Neural progenitor cell (in vitro differentiated cells): ENCODE measurements around the gene OR1C1. TPM values are rescaled to one million over a fixed set of nuclear protein-coding genes. Genes with fewer than 3 reads are reported as not detected.

Experiments used
- DNase-seq: peaks from one replicate; pipeline ENCODE4 v3.0.0-alpha.2; 2016; ENCODE audit warnings: low spot score
- H2AFZ ChIP-seq: fragments of 200-600 bp; sonication (generic); replicated peaks from 2 replicates; pipeline ENCODE4 v1.6.1; 2016; ENCODE audit warnings: antibody characterized with exemption
- H3F3A ChIP-seq: fragments of 200-600 bp; sonication (generic); 2 replicates; pipeline ENCODE4 v1.6.1; 2016; ENCODE audit warnings: antibody characterized with exemption, low read depth
- H3K27ac ChIP-seq: fragments of 200-600 bp; sonication (generic); 2 replicates; pipeline ENCODE4 v1.5.1; 2016; ENCODE audit warnings: mild to moderate bottlenecking
- H3K27me3 ChIP-seq: fragments of 200-600 bp; sonication (generic); 2 replicates; pipeline ENCODE4 v1.6.1; 2016; ENCODE audit warnings: mild to moderate bottlenecking, moderate library complexity
- H3K36me3 ChIP-seq: fragments of 200-600 bp; sonication (generic); 2 replicates; pipeline ENCODE4 v1.5.1; 2016
- H3K4me1 ChIP-seq: fragments of 200-600 bp; sonication (generic); 2 replicates; pipeline ENCODE4 v1.6.1; 2016; ENCODE audit warnings: mixed run types
- H3K4me2 ChIP-seq: fragments of 200-600 bp; sonication (generic); 2 replicates; pipeline ENCODE4 v1.6.1; 2016
- H3K4me3 ChIP-seq: fragments of 200-600 bp; sonication (generic); 2 replicates; pipeline ENCODE4 v1.5.1; 2016
- H3K79me2 ChIP-seq: fragments of 200-600 bp; sonication (generic); 2 replicates; pipeline ENCODE4 v1.6.1; 2016; ENCODE audit warnings: low read depth
- H3K9ac ChIP-seq: fragments of 200-600 bp; sonication (generic); 2 replicates; pipeline ENCODE4 v1.6.1; 2016
- H3K9me3 ChIP-seq: fragments of 200-600 bp; sonication (generic); 2 replicates; pipeline ENCODE4 v1.5.1; 2016; ENCODE audit warnings: low read depth
- H4K20me1 ChIP-seq: fragments of 200-600 bp; sonication (generic); 2 replicates; pipeline ENCODE4 v1.6.1; 2016; ENCODE audit warnings: low read depth
- H3K27ac Mint-ChIP-seq: 3 replicates; pipeline ENCODE4 v1.8.0; 2021; ENCODE audit warnings: mixed read lengths
- H3K27me3 Mint-ChIP-seq: 2 replicates; pipeline ENCODE4 v1.8.0; 2022; ENCODE audit warnings: low read depth, mild to moderate bottlenecking, inconsistent platforms, moderate library complexity, mixed read lengths; ENCODE audit not compliant: insufficient read depth
- H3K36me3 Mint-ChIP-seq: 3 replicates; pipeline ENCODE4 v1.8.0; 2021; ENCODE audit warnings: mixed read lengths
- H3K4me1 Mint-ChIP-seq: 3 replicates; pipeline ENCODE4 v1.8.0; 2021; ENCODE audit warnings: mixed read lengths
- H3K4me3 Mint-ChIP-seq: 3 replicates; pipeline ENCODE4 v1.8.0; 2021; ENCODE audit warnings: mild to moderate bottlenecking, moderate library complexity, mixed read lengths
- H3K9me3 Mint-ChIP-seq: 3 replicates; pipeline ENCODE4 v1.8.0; 2020; ENCODE audit warnings: mixed read lengths
- CTCF ChIP-seq: fragments of 200-600 bp; sonication (generic); IDR thresholded peaks from 2 replicates; pipeline ENCODE4 v1.5.1; 2017; ENCODE audit warnings: antibody characterized with exemption, mild to moderate bottlenecking
- EZH2 ChIP-seq: fragments of 200-600 bp; sonication (generic); IDR thresholded peaks from 2 replicates; pipeline ENCODE4 v1.6.1; 2017; ENCODE audit warnings: antibody characterized with exemption, mild to moderate bottlenecking, moderate library complexity
- EZH2phosphoT487 ChIP-seq: fragments of 200-600 bp; sonication (generic); IDR thresholded peaks from 2 replicates; pipeline ENCODE4 v1.6.1; 2017; ENCODE audit warnings: antibody characterized with exemption
- total RNA-seq: library from RNA; depleted of rRNA; stranded (reverse); fragments of >200 nt; gene quantifications from 2 replicates; pipeline ENCODE4 v1.2.3, GENCODE V29; 2015; ENCODE audit warnings: low replicate concordance

Gene OR1C1
- total RNA-seq, 1 donor from 2014 or later, result not detected

DNA sequence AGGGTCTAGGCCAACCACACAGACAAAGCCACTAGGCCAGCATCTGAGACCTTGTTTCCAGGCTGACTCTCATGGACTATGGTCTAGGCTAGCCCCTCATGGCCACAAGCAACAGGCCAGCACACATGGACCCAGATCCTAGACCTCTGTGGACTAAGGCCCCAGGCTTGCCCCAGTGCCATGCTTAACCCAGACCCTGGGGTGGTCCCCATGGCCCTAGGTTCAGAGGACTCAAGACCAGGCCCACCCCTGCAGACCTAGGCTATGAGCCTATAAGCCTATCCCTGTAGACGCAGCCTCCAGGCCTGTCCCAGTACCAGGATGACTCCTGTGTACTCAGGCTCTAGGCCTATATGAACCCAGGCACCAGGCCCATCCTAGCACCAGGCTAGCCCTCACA is 10.5 kb downstream of the OR1C1 start:
- peaks cover 15% of the 10 kb centered on the region for H3K9me3 Mint-ChIP-seq
- H3K27me3 Mint-ChIP-seq, result no peaks in the 10 kb centered on the region
- Histone ChIP-seq H3K36me3 (no peaks in the 10 kb centered on the region), H3K27me3 (no peaks in the 10 kb centered on the region), H3F3A (no peaks in the 10 kb centered on the region), H3K4me1 (no peaks in the 10 kb centered on the region), H3K9me3 (peaks cover 10% of the 10 kb centered on the region), H3K4me2 (no peak overlapping the region), H3K79me2 (no peaks in the 10 kb centered on the region), H3K27ac (no peak overlapping the region), H3K9ac (no peak overlapping the region), H3K4me3 (no peak overlapping the region), H2AFZ (no peak overlapping the region), H4K20me1 (no peaks in the 10 kb centered on the region)
- H3K27ac Mint-ChIP-seq, result no peak overlapping the region
- H3K36me3 Mint-ChIP-seq, result no peaks in the 10 kb centered on the region
- H3K4me1 Mint-ChIP-seq, result no peaks in the 10 kb centered on the region
- H3K4me3 Mint-ChIP-seq, result no peak overlapping the region
- TF ChIP-seq CTCF, result no peak
- TF ChIP-seq EZH2, result no peak
- TF ChIP-seq EZH2phosphoT487, result no peak
- DNase-seq, result no peak

DNA sequence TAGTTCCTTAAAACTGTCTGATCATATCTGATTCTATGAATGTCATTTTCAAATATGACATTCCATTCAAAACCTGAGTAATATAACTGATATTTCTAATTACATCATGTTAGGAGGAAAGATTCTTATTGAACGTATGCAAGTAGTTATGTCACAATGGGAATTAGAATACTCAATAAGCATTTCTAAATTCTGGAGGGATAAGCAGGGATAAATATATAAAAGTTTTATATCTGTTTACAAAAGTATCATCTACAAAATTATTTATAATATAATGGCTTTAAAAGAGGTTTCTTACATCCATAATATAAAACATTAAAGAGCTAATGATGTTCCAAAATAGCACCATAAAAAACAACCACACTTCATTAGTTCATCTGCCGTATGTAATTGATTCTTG is 12.3 kb downstream of the OR1C1 start, which contains the start of gene OR14A2:
TSS of gene OR14A2 (minus strand) at position 101 of the 400 bp plus-strand sequence.
- peaks cover 15% of the 10 kb centered on the region for H3K9me3 Mint-ChIP-seq
- Histone ChIP-seq H3K9ac (no peak within 1 kb of the TSS), H3K4me2 (no peak within 1 kb of the TSS), H3K79me2 (no peaks in the 10 kb centered on the region), H3F3A (no peaks in the 10 kb centered on the region), H3K27me3 (no peaks in the 10 kb centered on the region), H3K4me3 (no peak within 1 kb of the TSS), H4K20me1 (no peaks in the 10 kb centered on the region), H3K27ac (no peak within 1 kb of the TSS), H3K4me1 (no peaks in the 10 kb centered on the region), H3K36me3 (no peaks in the 10 kb centered on the region), H2AFZ (no peak within 1 kb of the TSS), H3K9me3 (peaks cover 24% of the 10 kb centered on the region)
- no peaks in the 10 kb centered on the region for H3K4me1 Mint-ChIP-seq
- no peak within 1 kb of the TSS for H3K27ac Mint-ChIP-seq
- H3K4me3 Mint-ChIP-seq, result no peak within 1 kb of the TSS
- no peak for DNase-seq
- no peaks in the 10 kb centered on the region for H3K36me3 Mint-ChIP-seq
- H3K27me3 Mint-ChIP-seq, result no peaks in the 10 kb centered on the region
- TF ChIP-seq EZH2 (no peak), EZH2phosphoT487 (no peak), CTCF (no peak)

- no peaks in the 10 kb centered on the region for H3K36me3 ChIP-seq
- no peak overlapping the region for H3K27ac ChIP-seq
- no peak overlapping the region for H3K4me3 Mint-ChIP-seq
- H3K27me3 Mint-ChIP-seq, result no peaks in the 10 kb centered on the region
- peaks cover 15% of the 10 kb centered on the region for H3K9me3 Mint-ChIP-seq
- H3K4me2 ChIP-seq, result no peak overlapping the region
- no peaks in the 10 kb centered on the region for H3K27me3 ChIP-seq
- H4K20me1 ChIP-seq, result no peaks in the 10 kb centered on the region
- H3K4me3 ChIP-seq, result no peak overlapping the region
- H3F3A ChIP-seq, result no peaks in the 10 kb centered on the region
- no peaks in the 10 kb centered on the region for H3K4me1 Mint-ChIP-seq
- no peak for DNase-seq
- no peaks in the 10 kb centered on the region for H3K4me1 ChIP-seq
- H3K9ac ChIP-seq, result no peak overlapping the region
- no peaks in the 10 kb centered on the region for H3K36me3 Mint-ChIP-seq
- H3K79me2 ChIP-seq, result no peaks in the 10 kb centered on the region
- TF ChIP-seq EZH2phosphoT487 (no peak), CTCF (no peak), EZH2 (no peak)
- H3K9me3 ChIP-seq, result peaks cover 27% of the 10 kb centered on the region
- H2AFZ ChIP-seq, result no peak overlapping the region
- H3K27ac Mint-ChIP-seq, result no peak overlapping the region
Observed at GRCh38 chr1:247747616-247748015, 12.7 kb downstream of the OR1C1 start.
